NCI-H2196 (cell line): Measurements from ENCODE around the gene STARD13.

Experiments
- DNase-seq: peaks from one replicate; lab custom pipeline; 2025; ENCODE audit not compliant: unreplicated experiment; lab: John Stamatoyannopoulos, UW

STARD13 gene

GRCh38 chr13:33310245-33311038 lies 24.9 kb upstream of the STARD13 start:
- no peak for DNase-seq

GRCh38 chr13:33308863-33309262 lies 23.3 kb upstream of the STARD13 start:
- no peak for DNase-seq

- no peak for DNase-seq
These were observed 22.3 kb upstream of the STARD13 start for GRCh38 chr13:33307843-33308242.

- no peak for DNase-seq
These were observed 18.5 kb upstream of the STARD13 start for GRCh38 chr13:33303855-33304597.

- DNase-seq = no peak
These were observed 14.1 kb upstream of the STARD13 start for GRCh38 chr13:33299626-33300025.

GRCh38 chr13:33296793-33297425 lies 11.4 kb upstream of the STARD13 start:
- DNase-seq = no peak

GRCh38 chr13:33292712-33293111 lies 7.2 kb upstream of the STARD13 start:
- DNase-seq = no peak

GRCh38 chr13:33290421-33290965 lies 4.9 kb upstream of the STARD13 start:
- no peak for DNase-seq

- no peak for DNase-seq
These were observed 4.4 kb upstream of the STARD13 start for GRCh38 chr13:33289966-33290365.

- no peak for DNase-seq
These were observed 1.8 kb upstream of the STARD13 start for GRCh38 chr13:33287142-33287882.

- DNase-seq = no peak
These were observed 573 bp upstream of the STARD13 start for GRCh38 chr13:33286128-33286527.

GRCh38 chr13:33284916-33285315 lies 639 bp downstream of the STARD13 start:
- no peak for DNase-seq

- no peak for DNase-seq
These were observed 1.5 kb downstream of the STARD13 start for GRCh38 chr13:33284031-33284430.

- DNase-seq = no peak
These were observed 2.2 kb downstream of the STARD13 start for GRCh38 chr13:33283195-33283911.

GRCh38 chr13:33281951-33282595 lies 3.5 kb downstream of the STARD13 start:
- no peak for DNase-seq

GRCh38 chr13:33280923-33281322 lies 4.6 kb downstream of the STARD13 start:
- no peak for DNase-seq

GRCh38 chr13:33280279-33280905 lies 5.2 kb downstream of the STARD13 start:
- no peak for DNase-seq

GRCh38 chr13:33279414-33280278 lies 5.9 kb downstream of the STARD13 start:
- no peak for DNase-seq
